ENCODE measurements around the gene CDC20B.
"Not testable (repeated sequence)": the region's sequence is repeated elsewhere in the genome, so short reads cannot be mapped to it uniquely, and the experiment has no call there.

The CDC20B gene

GRCh38 chr5:55159763-55160492 lies 13.0 kb downstream of the CDC20B start, which contains the start of gene GPX8:
TSS of gene GPX8 (plus strand) at chr5:55160171. CDS start at chr5:55160193, 22 bp downstream.
- no peak for DNase-seq

DNA sequence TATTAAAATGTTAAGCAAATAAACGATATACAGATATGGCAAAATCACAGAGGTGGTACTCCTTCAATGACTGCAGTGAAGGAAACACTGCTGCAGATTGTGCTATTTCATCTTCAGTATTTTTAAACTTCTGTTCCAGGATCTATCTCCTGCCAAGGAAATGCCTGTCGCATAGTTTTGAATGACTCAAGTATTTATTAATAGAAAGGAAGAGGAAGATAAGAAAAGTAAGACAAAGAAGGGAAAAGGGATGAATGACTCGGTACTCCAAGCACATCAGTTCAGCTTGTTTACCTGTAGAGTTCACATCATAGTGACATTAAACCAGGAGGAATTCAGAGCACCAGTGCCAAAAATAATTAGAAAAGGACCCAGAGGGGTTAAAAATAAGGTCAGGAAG lies 18.1 kb downstream of the CDC20B start:
- DNase-seq, result no peak

GRCh38 chr5:55151923-55152842 lies 20.8 kb downstream of the CDC20B start:
- no peak for DNase-seq

- DNase-seq, result no peak
These were observed 23.6 kb downstream of the CDC20B start for GRCh38 chr5:55149308-55149795.

DNA sequence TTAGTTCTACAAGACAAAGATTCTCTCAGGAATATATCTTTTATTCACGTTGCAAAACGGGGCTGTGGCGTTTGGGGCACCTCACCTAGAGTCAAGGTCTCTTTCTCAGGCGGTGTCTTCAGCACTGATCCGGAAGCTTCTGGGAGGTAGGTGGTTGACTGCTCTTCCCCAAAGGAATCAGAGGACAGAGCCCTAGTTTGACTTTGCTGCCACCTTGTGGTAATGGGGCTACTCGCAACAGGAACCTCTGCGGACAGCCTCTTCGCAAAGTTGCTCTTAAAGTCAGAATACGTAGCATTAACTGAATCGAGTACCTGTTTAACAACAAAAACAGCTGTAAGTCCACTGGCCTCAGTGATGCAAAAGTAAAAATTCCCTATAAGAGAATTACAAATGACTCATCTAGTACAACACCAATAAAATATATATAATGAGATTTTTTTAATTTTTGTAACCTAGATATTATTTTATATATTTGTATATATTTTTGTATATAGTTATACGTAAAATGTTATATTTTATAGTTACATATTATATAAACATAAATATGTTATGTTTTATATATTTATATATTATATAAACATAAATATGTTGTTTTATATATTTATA lies 26.3 kb downstream of the CDC20B start:
- peak; percentile 21 to 63 (median 58) for DNase-seq

- DNase-seq, result no peak
These were observed 26.9 kb downstream of the CDC20B start for GRCh38 chr5:55146080-55146479.

GRCh38 chr5:55143624-55144023 lies 29.4 kb downstream of the CDC20B start:
- no peak for DNase-seq

GRCh38 chr5:55141945-55142690 lies 30.9 kb downstream of the CDC20B start:
- no peak for DNase-seq

GRCh38 chr5:55140908-55141665 lies 31.9 kb downstream of the CDC20B start:
- DNase-seq, result no peak

DNA sequence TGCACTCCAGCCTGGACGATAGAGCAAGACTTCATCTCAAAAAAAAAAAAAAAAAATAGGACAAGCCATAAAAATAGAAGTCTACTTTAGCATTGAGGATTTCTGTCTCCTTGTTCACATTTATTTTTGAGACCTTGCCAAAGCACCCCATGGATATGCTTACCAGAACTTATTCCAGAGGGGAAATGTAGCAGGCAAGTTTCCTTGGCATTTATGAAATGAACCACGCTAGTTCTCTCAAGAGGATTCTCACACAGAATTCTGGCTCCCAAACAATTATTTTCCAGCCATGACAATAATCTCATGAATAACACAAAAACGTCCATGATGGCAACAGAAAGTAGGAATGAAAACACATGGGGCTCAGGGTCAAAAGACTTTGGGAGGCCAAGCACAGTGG lies 36.5 kb downstream of the CDC20B start:
- DNase-seq, result no peak

GRCh38 chr5:55134053-55134722 lies 38.8 kb downstream of the CDC20B start:
- no peak for DNase-seq

DNA sequence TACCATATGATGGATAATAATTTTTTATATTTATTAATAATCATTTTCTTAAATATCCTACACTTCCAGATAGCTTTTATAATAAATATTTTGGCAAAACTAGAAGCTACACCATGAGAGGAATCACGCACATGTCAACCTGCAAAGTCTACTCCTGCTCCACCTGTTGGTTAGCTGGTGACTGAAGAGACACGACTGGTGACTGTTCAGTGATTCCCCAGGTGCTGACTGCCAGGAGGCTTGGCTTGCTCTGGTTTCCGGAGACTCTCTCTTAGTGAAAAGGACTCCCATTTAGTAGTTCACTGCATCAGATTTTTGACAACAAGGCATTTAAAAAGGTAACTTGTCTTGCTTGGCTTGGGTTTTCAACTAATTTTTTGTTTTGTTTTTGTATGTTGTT lies 49.6 kb downstream of the CDC20B start:
- DNase-seq, result no peak

DNA sequence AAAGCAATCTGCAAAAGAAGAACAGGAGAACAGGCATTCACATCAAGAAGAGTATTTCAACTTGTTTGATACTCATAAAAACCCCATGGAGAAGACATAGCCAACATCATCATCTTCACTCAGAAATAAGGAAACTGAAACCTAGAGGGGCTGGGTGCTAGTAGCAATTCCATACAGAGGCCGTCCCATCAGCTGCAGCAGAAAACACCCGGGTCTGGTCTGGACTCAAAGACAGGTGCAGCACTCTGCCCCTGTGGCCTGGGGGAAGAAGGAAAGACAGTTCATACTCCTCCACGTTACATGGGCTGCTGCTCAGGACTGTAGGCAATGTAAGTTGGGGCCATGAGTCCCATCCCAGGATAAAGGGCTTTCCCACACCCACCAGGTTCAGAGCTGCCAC lies 58.9 kb downstream of the CDC20B start:
- no peak for DNase-seq

DNA sequence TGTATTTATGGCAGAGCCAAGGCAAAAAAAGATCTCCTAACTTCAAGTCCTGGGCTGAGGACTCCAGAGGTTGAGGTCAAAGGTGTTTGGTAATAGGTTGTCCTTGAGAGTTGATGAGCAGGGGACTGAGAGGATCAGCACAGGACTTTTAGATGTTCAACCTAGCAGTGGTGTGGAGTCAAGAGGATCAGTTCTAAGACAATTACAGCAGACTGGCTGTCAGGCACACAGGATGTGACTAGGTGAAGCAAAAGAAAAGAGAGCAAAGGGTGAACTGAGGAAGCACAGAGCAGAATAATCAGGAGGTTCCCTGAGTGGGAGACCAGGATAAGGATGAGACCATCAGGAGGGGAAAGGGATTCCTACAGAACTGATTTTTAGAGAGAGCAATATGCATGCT lies 59.6 kb downstream of the CDC20B start:
- no peak for DNase-seq

- no peak for DNase-seq
These were observed 62.8 kb downstream of the CDC20B start for GRCh38 chr5:55110217-55110616.

DNA sequence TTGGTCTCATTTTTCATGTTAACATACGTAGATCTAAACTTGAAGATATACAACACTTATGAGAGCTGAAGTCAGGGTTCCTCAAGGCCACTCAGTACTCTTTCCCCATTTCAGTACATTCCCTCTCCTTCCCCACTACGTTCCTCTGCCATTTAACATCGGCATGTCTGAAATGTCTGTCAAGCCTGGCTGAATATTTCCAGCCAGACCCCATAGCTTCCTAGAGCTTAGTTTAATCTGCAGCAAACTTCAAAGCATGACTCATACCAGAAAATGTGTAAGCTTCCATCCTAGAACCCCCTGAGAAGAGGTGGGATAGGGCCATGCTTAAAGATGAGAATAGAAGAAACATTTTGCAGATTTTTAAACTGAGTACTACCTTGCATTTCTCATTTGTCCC lies 64.3 kb downstream of the CDC20B start:
- no peak for DNase-seq

DNA sequence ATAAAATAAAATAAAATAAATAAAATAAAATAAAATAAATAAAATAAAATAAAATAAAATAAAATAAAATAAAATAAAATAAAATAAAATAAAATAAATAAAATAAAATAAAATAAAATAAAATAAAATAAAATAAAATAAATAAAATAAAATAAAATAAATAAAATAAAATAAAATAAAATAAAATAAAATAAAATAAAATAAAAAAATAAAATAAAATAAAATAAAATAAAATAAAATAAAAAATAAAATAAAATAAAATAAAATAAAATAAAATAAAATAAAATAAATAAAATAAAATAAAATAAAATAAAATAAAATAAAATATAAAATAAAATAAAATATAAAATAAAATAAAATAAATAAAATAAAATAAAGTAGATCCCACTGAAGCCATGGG lies 67.0 kb downstream of the CDC20B start:
- not testable (repeated sequence) for DNase-seq

DNA sequence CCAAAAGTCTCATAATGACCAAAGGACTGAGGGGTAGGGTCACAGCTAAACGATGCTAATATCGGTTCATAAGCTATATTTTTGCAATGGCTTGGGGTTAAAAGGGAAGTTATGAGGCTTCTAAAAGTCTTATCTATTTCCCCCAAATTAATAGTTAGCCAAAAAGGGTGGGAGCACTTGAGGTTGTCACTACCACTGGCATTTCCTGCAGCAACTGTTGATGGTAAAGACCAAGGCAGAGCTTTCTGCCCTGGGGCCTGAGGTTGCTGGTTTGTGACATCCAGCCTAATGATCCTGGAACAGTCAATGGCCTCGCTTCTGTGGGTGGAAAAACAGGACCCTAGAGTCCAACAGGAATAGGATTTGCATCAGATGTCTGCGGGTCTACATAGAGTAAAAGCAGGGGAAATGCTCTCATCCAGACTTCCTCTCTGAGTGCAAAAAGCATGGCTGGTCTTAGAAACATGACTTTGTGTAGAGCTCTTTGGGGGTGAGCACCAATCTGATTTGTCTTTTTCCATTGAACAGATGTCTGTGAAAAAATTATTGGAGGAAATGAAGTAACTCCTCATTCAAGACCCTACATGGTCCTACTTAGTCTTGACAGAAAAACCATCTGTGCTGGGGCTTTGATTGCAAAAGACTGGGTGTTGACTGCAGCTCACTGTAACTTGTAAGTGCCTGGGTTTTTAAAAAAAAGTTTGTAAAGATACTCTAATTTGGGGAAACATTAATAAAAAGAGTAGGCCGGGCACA lies 67.9 kb downstream of the CDC20B start:
- no peak for DNase-seq

DNA sequence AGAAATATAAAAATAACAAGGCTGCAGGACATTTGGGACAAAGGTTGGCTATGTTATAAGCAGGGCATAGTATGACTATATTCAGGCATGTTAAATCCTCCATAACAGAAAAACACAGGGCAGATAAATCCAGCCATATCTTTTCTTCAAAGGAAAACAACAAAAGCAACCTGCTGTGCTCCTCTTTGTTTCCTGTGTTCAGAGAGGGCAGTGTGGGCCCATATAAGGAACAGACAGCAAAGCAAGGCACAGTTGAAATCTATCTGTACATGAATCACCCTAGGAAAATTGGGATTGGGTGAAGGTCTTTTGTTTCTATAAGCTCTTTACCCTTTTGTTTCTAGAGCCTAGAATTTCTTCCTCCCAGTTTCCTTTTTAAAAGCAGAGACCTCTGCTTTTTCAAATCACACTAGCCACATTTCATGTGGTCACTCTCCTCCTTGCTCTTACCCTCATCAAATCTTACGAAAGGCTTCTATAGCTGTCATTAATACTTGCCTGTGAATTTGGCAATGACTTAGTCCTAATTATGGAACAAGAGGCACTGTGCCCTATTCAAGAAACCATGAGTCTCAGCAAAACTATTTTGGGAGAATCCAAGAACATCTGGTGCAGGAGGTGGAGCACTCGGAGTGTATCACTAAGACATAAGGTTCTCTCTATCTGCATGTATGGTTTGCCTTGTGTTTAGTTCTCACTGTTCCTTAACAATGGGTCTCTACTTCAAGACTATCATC lies 68.8 kb downstream of the CDC20B start:
- no peak for DNase-seq

- DNase-seq, result no peak
These were observed 70.6 kb downstream of the CDC20B start, which contains the start of gene GZMA for GRCh38 chr5:55102348-55102747. TSS of gene GZMA (plus strand) at chr5:55102646. CDS start at chr5:55102683, 37 bp downstream.
